ENCODE measurements around the gene PCDH9.

PCDH9 gene

GRCh38 chr13:66859078-66859477, 371.1 kb downstream of the PCDH9 start:
- WGBS (ENCODE audit: extremely low coverage, insufficient coverage, low lambda C conversion rate): no CpG with 5 or more reads among the region's 2 CpGs
- no peak overlapping the region for H3K4ac ChIP-seq (ENCODE audit: low read depth, low read length)
- no peak for DNase-seq
- no peak overlapping the region for H3K9ac ChIP-seq (ENCODE audit: low read length)
- no peak overlapping the region for H4K8ac ChIP-seq (ENCODE audit: low read depth, low read length)
- H3K79me1 ChIP-seq (ENCODE audit: low read length): no peaks in the 10 kb centered on the region
- peaks cover 6% of the 10 kb centered on the region for H3K4me1 ChIP-seq (ENCODE audit: control insufficient read depth, low read depth, low read length)
- no peak overlapping the region for H3K4me2 ChIP-seq (ENCODE audit: low read length)
- no peak overlapping the region for H2BK15ac ChIP-seq (replicated peaks; ENCODE audit: low read depth)
- no peak overlapping the region for H4K5ac ChIP-seq (ENCODE audit: low read length)
- H3K56ac ChIP-seq (ENCODE audit: low read length): no peak overlapping the region
- no peak overlapping the region for H2AK5ac ChIP-seq (ENCODE audit: low read length)
- no peaks in the 10 kb centered on the region for H3K36me3 ChIP-seq (ENCODE audit: control insufficient read depth, insufficient read depth, low read length)
- no peak overlapping the region for H3K18ac ChIP-seq (ENCODE audit: low read length)
- H3K27me3 ChIP-seq (ENCODE audit: insufficient read depth, low read length, poor library complexity): no peaks in the 10 kb centered on the region
- no peak overlapping the region for H2BK5ac ChIP-seq (ENCODE audit: low read length)
- no peak overlapping the region for H3K4me3 ChIP-seq (ENCODE audit: low read length)
- H2BK120ac ChIP-seq (ENCODE audit: low read depth, low read length): no peak overlapping the region
- H3K79me2 ChIP-seq (ENCODE audit: control insufficient read depth, insufficient read depth, low read length): no peaks in the 10 kb centered on the region
- H3K27ac ChIP-seq (ENCODE audit: low read depth, low read length): no peak overlapping the region
- H3K23ac ChIP-seq (ENCODE audit: low read length): no peak overlapping the region

GRCh38 chr13:66858163-66858562, 372.0 kb downstream of the PCDH9 start:
- peaks cover 6% of the 10 kb centered on the region for H3K4me1 ChIP-seq (ENCODE audit: control insufficient read depth, low read depth, low read length)
- no peak overlapping the region for H2BK15ac ChIP-seq (replicated peaks; ENCODE audit: low read depth)
- no peak overlapping the region for H3K9ac ChIP-seq (ENCODE audit: low read length)
- no peak overlapping the region for H3K4me2 ChIP-seq (ENCODE audit: low read length)
- H3K27ac ChIP-seq (ENCODE audit: low read depth, low read length): no peak overlapping the region
- H3K18ac ChIP-seq (ENCODE audit: low read length): no peak overlapping the region
- no peaks in the 10 kb centered on the region for H3K79me1 ChIP-seq (ENCODE audit: low read length)
- H3K79me2 ChIP-seq (ENCODE audit: control insufficient read depth, insufficient read depth, low read length): no peaks in the 10 kb centered on the region
- H3K23ac ChIP-seq (ENCODE audit: low read length): no peak overlapping the region
- DNase-seq: no peak
- no peak overlapping the region for H2BK120ac ChIP-seq (ENCODE audit: low read depth, low read length)
- H2AK5ac ChIP-seq (ENCODE audit: low read length): no peak overlapping the region
- no peak overlapping the region for H3K4me3 ChIP-seq (ENCODE audit: low read length)
- no peaks in the 10 kb centered on the region for H3K27me3 ChIP-seq (ENCODE audit: insufficient read depth, low read length, poor library complexity)
- H3K4ac ChIP-seq (ENCODE audit: low read depth, low read length): no peak overlapping the region
- no CpG with 5 or more reads among the region's 3 CpGs for WGBS (ENCODE audit: extremely low coverage, insufficient coverage, low lambda C conversion rate)
- H2BK5ac ChIP-seq (ENCODE audit: low read length): no peak overlapping the region
- H4K8ac ChIP-seq (ENCODE audit: low read depth, low read length): no peak overlapping the region
- H3K36me3 ChIP-seq (ENCODE audit: control insufficient read depth, insufficient read depth, low read length): no peaks in the 10 kb centered on the region
- no peak overlapping the region for H4K5ac ChIP-seq (ENCODE audit: low read length)
- H3K56ac ChIP-seq (ENCODE audit: low read length): no peak overlapping the region

GRCh38 chr13:66855131-66855530, 375.0 kb downstream of the PCDH9 start:
- Histone ChIP-seq H3K79me2 (ENCODE audit: control insufficient read depth, insufficient read depth, low read length) (no peaks in the 10 kb centered on the region), H3K36me3 (ENCODE audit: control insufficient read depth, insufficient read depth, low read length) (no peaks in the 10 kb centered on the region), H3K4me2 (ENCODE audit: low read length) (no peak overlapping the region), H2BK15ac (replicated peaks; ENCODE audit: low read depth) (no peak overlapping the region), H3K23ac (ENCODE audit: low read length) (no peak overlapping the region), H3K4ac (ENCODE audit: low read depth, low read length) (no peak overlapping the region), H3K79me1 (ENCODE audit: low read length) (no peaks in the 10 kb centered on the region), H2BK5ac (ENCODE audit: low read length) (no peak overlapping the region), H2AK5ac (ENCODE audit: low read length) (no peak overlapping the region), H3K18ac (ENCODE audit: low read length) (no peak overlapping the region), H3K9ac (ENCODE audit: low read length) (no peak overlapping the region), H3K4me3 (ENCODE audit: low read length) (no peak overlapping the region), H4K5ac (ENCODE audit: low read length) (no peak overlapping the region), H3K56ac (ENCODE audit: low read length) (no peak overlapping the region), H3K27ac (ENCODE audit: low read depth, low read length) (no peak overlapping the region), H3K27me3 (ENCODE audit: insufficient read depth, low read length, poor library complexity) (no peaks in the 10 kb centered on the region), H2BK120ac (ENCODE audit: low read depth, low read length) (no peak overlapping the region), H4K8ac (ENCODE audit: low read depth, low read length) (no peak overlapping the region), H3K4me1 (ENCODE audit: control insufficient read depth, low read depth, low read length) (peaks cover 1% of the 10 kb centered on the region)
- no CpG with 5 or more reads among the region's 1 CpG for WGBS (ENCODE audit: extremely low coverage, insufficient coverage, low lambda C conversion rate)
- DNase-seq: no peak

- H3K27me3 ChIP-seq (ENCODE audit: insufficient read depth, low read length, poor library complexity): no peaks in the 10 kb centered on the region
- no peak overlapping the region for H3K56ac ChIP-seq (ENCODE audit: low read length)
- no peak overlapping the region for H3K23ac ChIP-seq (ENCODE audit: low read length)
- H3K4ac ChIP-seq (ENCODE audit: low read depth, low read length): no peak overlapping the region
- no peak overlapping the region for H4K5ac ChIP-seq (ENCODE audit: low read length)
- H3K36me3 ChIP-seq (ENCODE audit: control insufficient read depth, insufficient read depth, low read length): no peaks in the 10 kb centered on the region
- no peak overlapping the region for H3K4me2 ChIP-seq (ENCODE audit: low read length)
- no peak overlapping the region for H3K18ac ChIP-seq (ENCODE audit: low read length)
- no peaks in the 10 kb centered on the region for H3K79me2 ChIP-seq (ENCODE audit: control insufficient read depth, insufficient read depth, low read length)
- no peak overlapping the region for H3K9ac ChIP-seq (ENCODE audit: low read length)
- H2BK5ac ChIP-seq (ENCODE audit: low read length): no peak overlapping the region
- no peaks in the 10 kb centered on the region for H3K4me1 ChIP-seq (ENCODE audit: control insufficient read depth, low read depth, low read length)
- DNase-seq: no peak
- H2BK15ac ChIP-seq (replicated peaks; ENCODE audit: low read depth): no peak overlapping the region
- no peak overlapping the region for H3K27ac ChIP-seq (ENCODE audit: low read depth, low read length)
- no peak overlapping the region for H3K4me3 ChIP-seq (ENCODE audit: low read length)
- no peak overlapping the region for H2BK120ac ChIP-seq (ENCODE audit: low read depth, low read length)
- H2AK5ac ChIP-seq (ENCODE audit: low read length): no peak overlapping the region
- H4K8ac ChIP-seq (ENCODE audit: low read depth, low read length): no peak overlapping the region
- no peaks in the 10 kb centered on the region for H3K79me1 ChIP-seq (ENCODE audit: low read length)
Measured at GRCh38 chr13:66853564-66853963, 376.6 kb downstream of the PCDH9 start.

GRCh38 chr13:66849706-66850105, 380.4 kb downstream of the PCDH9 start:
- peak; percentile 43 for DNase-seq
- WGBS (ENCODE audit: extremely low coverage, insufficient coverage, low lambda C conversion rate): no CpG with 5 or more reads among the region's 4 CpGs
- no peak overlapping the region for H3K4me3 ChIP-seq (ENCODE audit: low read length)

GRCh38 chr13:66847541-66847940, 382.6 kb downstream of the PCDH9 start:
- no peak overlapping the region for H3K4ac ChIP-seq (ENCODE audit: low read depth, low read length)
- H3K36me3 ChIP-seq (ENCODE audit: control insufficient read depth, insufficient read depth, low read length): no peaks in the 10 kb centered on the region
- no peaks in the 10 kb centered on the region for H3K27me3 ChIP-seq (ENCODE audit: insufficient read depth, low read length, poor library complexity)
- no peak overlapping the region for H2AK5ac ChIP-seq (ENCODE audit: low read length)
- DNase-seq: no peak
- no peaks in the 10 kb centered on the region for H3K79me1 ChIP-seq (ENCODE audit: low read length)
- no peak overlapping the region for H3K4me2 ChIP-seq (ENCODE audit: low read length)
- H3K4me1 ChIP-seq (ENCODE audit: control insufficient read depth, low read depth, low read length): no peaks in the 10 kb centered on the region
- no CpG with 5 or more reads among the region's 6 CpGs for WGBS (ENCODE audit: extremely low coverage, insufficient coverage, low lambda C conversion rate)
- H2BK120ac ChIP-seq (ENCODE audit: low read depth, low read length): no peak overlapping the region
- H3K23ac ChIP-seq (ENCODE audit: low read length): no peak overlapping the region
- H4K8ac ChIP-seq (ENCODE audit: low read depth, low read length): no peak overlapping the region
- H2BK5ac ChIP-seq (ENCODE audit: low read length): no peak overlapping the region
- H3K9ac ChIP-seq (ENCODE audit: low read length): no peak overlapping the region
- H2BK15ac ChIP-seq (replicated peaks; ENCODE audit: low read depth): no peak overlapping the region
- H4K5ac ChIP-seq (ENCODE audit: low read length): no peak overlapping the region
- H3K79me2 ChIP-seq (ENCODE audit: control insufficient read depth, insufficient read depth, low read length): no peaks in the 10 kb centered on the region
- H3K56ac ChIP-seq (ENCODE audit: low read length): no peak overlapping the region
- H3K18ac ChIP-seq (ENCODE audit: low read length): no peak overlapping the region
- H3K27ac ChIP-seq (ENCODE audit: low read depth, low read length): no peak overlapping the region
- no peak overlapping the region for H3K4me3 ChIP-seq (ENCODE audit: low read length)

More at GRCh38 chr13:66849706-66850105, 380.4 kb downstream of the PCDH9 start:
- Histone ChIP-seq H2BK5ac (ENCODE audit: low read length) (no peak overlapping the region), H4K5ac (ENCODE audit: low read length) (no peak overlapping the region), H3K27ac (ENCODE audit: low read depth, low read length) (no peak overlapping the region), H3K23ac (ENCODE audit: low read length) (no peak overlapping the region), H3K4me1 (ENCODE audit: control insufficient read depth, low read depth, low read length) (no peaks in the 10 kb centered on the region), H3K9ac (ENCODE audit: low read length) (no peak overlapping the region), H2BK120ac (ENCODE audit: low read depth, low read length) (no peak overlapping the region), H2BK15ac (replicated peaks; ENCODE audit: low read depth) (no peak overlapping the region), H3K18ac (ENCODE audit: low read length) (no peak overlapping the region), H4K8ac (ENCODE audit: low read depth, low read length) (no peak overlapping the region), H2AK5ac (ENCODE audit: low read length) (no peak overlapping the region), H3K79me1 (ENCODE audit: low read length) (no peaks in the 10 kb centered on the region), H3K4ac (ENCODE audit: low read depth, low read length) (no peak overlapping the region), H3K4me2 (ENCODE audit: low read length) (no peak overlapping the region), H3K79me2 (ENCODE audit: control insufficient read depth, insufficient read depth, low read length) (no peaks in the 10 kb centered on the region), H3K27me3 (ENCODE audit: insufficient read depth, low read length, poor library complexity) (no peaks in the 10 kb centered on the region), H3K56ac (ENCODE audit: low read length) (no peak overlapping the region), H3K36me3 (ENCODE audit: control insufficient read depth, insufficient read depth, low read length) (no peaks in the 10 kb centered on the region)
